PC-3 (cell line): ENCODE data around the gene WWC2.

ENCODE experiments used
- CTCF ChIP-seq: fragments of 300-600 bp; sonication (generic); conservative IDR thresholded peaks from 2 replicates; pipeline ENCODE4 v1.5.1; 2017; ENCODE audit warnings: antibody characterized with exemption, low read depth, mild to moderate bottlenecking, low read length
- EZH2phosphoT487 ChIP-seq: fragments of 300-600 bp; sonication (generic); IDR thresholded peaks from 2 replicates; pipeline ENCODE4 v1.6.1; 2018; ENCODE audit warnings: mild to moderate bottlenecking, antibody characterized with exemption, low read length, borderline replicate concordance

DNA sequence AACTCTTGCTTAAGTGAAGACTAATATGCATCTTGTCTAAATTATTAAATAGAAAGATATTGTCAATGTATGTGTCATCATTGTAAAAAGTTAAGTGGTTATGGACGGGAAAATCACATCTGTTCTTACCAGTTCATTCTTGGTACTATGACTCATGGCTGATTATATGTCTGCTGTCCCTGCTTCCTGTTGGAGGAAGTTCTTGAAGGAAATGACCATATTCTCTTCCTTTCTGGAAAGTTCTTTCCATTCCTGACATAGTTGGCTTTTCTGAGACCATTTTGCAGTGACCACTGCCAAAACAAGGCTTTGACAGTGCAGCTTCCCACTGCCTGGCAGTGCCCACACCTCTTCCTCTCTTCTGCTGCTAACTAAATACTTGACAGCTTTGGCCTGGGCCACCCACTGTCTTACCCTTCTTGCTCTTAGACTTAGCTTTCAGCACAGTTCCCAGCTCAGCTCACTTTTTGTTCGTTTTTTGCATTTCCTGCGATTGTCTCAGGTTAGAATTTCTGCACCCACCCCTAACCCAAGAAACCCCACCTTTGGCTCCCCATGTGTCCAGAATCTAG is 236.4 kb downstream of the WWC2 start:
- TF ChIP-seq CTCF (no peak), EZH2phosphoT487 (no peak)
